ENCODE data around the gene SNAPC2. TPM values are rescaled to one million over a fixed set of nuclear protein-coding genes. Genes with fewer than 3 reads are reported as not detected.

The SNAPC2 gene
- total and polyA plus RNA-seq, 2 of the 13 experiments (the other 11 are each of a cell fraction or from before 2014, with no cell fraction given) = 10.2 to 12.7 TPM

DNA sequence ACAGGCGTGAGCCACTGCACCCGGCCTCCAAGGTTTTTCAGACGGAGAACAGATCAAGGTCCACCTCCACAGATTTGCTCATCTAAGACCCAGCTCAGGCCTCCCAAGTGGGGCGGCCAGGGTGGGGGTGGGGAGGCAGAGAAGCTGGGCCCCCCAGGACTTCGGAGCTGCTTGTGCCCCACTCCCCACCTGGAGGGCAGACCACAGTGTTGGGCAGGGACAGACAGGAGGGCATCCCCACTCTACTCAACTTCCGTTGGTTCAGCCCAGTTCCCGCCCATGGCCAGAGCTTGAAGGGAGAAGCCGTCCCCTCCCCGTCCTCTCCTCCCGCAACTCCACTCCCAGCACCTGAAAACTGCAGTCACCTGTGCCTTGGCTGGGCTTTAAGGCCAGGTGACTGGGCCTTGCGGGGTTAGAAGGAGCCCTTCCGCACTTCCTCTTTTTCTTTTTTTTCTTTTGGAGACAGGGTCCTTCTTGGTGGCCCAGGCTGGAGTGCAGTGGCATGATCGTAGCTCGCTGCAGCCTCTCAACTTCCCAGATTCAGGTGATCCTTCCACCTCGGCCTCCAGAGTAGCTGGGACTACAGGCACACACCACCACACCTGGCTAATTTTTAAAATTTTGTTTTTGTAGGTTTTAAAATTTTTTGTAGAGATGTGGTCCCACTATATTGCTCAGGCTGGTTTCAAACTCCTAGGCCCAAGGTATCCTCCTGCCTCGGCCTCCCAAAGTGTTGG, 32.6 kb upstream of the SNAPC2 start (continued):
- TF ChIP-seq, protein P1, sequence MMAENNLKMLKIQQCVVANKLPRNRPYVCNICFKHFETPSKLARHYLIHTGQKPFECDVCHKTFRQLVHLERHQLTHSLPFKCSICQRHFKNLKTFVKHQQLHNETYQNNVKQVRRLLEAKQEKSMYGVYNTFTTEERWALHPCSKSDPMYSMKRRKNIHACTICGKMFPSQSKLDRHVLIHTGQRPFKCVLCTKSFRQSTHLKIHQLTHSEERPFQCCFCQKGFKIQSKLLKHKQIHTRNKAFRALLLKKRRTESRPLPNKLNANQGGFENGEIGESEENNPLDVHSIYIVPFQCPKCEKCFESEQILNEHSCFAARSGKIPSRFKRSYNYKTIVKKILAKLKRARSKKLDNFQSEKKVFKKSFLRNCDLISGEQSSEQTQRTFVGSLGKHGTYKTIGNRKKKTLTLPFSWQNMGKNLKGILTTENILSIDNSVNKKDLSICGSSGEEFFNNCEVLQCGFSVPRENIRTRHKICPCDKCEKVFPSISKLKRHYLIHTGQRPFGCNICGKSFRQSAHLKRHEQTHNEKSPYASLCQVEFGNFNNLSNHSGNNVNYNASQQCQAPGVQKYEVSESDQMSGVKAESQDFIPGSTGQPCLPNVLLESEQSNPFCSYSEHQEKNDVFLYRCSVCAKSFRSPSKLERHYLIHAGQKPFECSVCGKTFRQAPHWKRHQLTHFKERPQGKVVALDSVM (CRISPR knock-in tag; IDR thresholded peaks at IDR 0.05) = peak; percentile 97
- TF ChIP-seq ZNF552 (CRISPR knock-in tag; IDR thresholded peaks at IDR 0.05; ENCODE audit: borderline replicate concordance) (0 out of 2 replicates have a peak, but pooled peaks have one; percentile 35), ZNF354B (CRISPR knock-in tag; IDR thresholded peaks at IDR 0.05) (no peak), ISL2 (CRISPR knock-in tag; IDR thresholded peaks at IDR 0.05) (0 out of 2 replicates have a peak, but pooled peaks have one; percentile 18), SAFB2 (CRISPR knock-in tag; IDR thresholded peaks at IDR 0.05; ENCODE audit: borderline replicate concordance, low read depth) (no peak), AGO1 (IDR thresholded peaks at IDR 0.05; ENCODE audit: low read depth, low read length, poor library complexity, severe bottlenecking) (no peak), ZNF777 (CRISPR knock-in tag; IDR thresholded peaks at IDR 0.05) (0 out of 2 replicates have a peak, but pooled peaks have one; percentile 37), ZNF543 (CRISPR knock-in tag; IDR thresholded peaks at IDR 0.05) (no peak), ZNF263 (CRISPR knock-in tag; IDR thresholded peaks at IDR 0.05) (no peak), YY1 (IDR thresholded peaks at IDR 0.05; ENCODE audit: insufficient read depth, insufficient replicate concordance, low read depth, low read length) (no peak), ZNF547 (CRISPR knock-in tag; IDR thresholded peaks at IDR 0.05) (peak; percentile 10; the same call in 1 of the 2 replicates), PHF21A (CRISPR knock-in tag; IDR thresholded peaks at IDR 0.05) (0 out of 2 replicates have a peak, but pooled peaks have one; percentile 40)
- TF ChIP-seq, protein P2, sequence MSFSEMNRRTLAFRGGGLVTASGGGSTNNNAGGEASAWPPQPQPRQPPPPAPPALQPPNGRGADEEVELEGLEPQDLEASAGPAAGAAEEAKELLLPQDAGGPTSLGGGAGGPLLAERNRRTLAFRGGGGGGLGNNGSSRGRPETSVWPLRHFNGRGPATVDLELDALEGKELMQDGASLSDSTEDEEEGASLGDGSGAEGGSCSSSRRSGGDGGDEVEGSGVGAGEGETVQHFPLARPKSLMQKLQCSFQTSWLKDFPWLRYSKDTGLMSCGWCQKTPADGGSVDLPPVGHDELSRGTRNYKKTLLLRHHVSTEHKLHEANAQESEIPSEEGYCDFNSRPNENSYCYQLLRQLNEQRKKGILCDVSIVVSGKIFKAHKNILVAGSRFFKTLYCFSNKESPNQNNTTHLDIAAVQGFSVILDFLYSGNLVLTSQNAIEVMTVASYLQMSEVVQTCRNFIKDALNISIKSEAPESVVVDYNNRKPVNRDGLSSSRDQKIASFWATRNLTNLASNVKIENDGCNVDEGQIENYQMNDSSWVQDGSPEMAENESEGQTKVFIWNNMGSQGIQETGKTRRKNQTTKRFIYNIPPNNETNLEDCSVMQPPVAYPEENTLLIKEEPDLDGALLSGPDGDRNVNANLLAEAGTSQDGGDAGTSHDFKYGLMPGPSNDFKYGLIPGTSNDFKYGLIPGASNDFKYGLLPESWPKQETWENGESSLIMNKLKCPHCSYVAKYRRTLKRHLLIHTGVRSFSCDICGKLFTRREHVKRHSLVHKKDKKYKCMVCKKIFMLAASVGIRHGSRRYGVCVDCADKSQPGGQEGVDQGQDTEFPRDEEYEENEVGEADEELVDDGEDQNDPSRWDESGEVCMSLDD (CRISPR knock-in tag; IDR thresholded peaks at IDR 0.05; ENCODE audit: borderline replicate concordance) = no peak
- TF ChIP-seq, protein P3, sequence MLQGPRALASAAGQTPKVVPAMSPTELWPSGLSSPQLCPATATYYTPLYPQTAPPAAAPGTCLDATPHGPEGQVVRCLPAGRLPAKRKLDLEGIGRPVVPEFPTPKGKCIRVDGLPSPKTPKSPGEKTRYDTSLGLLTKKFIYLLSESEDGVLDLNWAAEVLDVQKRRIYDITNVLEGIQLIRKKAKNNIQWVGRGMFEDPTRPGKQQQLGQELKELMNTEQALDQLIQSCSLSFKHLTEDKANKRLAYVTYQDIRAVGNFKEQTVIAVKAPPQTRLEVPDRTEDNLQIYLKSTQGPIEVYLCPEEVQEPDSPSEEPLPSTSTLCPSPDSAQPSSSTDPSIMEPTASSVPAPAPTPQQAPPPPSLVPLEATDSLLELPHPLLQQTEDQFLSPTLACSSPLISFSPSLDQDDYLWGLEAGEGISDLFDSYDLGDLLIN (CRISPR knock-in tag; IDR thresholded peaks at IDR 0.05; ENCODE audit: borderline replicate concordance) = no peak
- TF ChIP-seq, protein P4, sequence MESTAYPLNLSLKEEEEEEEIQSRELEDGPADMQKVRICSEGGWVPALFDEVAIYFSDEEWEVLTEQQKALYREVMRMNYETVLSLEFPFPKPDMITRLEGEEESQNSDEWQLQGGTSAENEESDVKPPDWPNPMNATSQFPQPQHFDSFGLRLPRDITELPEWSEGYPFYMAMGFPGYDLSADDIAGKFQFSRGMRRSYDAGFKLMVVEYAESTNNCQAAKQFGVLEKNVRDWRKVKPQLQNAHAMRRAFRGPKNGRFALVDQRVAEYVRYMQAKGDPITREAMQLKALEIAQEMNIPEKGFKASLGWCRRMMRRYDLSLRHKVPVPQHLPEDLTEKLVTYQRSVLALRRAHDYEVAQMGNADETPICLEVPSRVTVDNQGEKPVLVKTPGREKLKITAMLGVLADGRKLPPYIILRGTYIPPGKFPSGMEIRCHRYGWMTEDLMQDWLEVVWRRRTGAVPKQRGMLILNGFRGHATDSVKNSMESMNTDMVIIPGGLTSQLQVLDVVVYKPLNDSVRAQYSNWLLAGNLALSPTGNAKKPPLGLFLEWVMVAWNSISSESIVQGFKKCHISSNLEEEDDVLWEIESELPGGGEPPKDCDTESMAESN (CRISPR knock-in tag; conservative IDR thresholded peaks at IDR 0.05) = peak; percentile 49; the same call in 1 of the 2 replicates
- TF ChIP-seq, protein P5, sequence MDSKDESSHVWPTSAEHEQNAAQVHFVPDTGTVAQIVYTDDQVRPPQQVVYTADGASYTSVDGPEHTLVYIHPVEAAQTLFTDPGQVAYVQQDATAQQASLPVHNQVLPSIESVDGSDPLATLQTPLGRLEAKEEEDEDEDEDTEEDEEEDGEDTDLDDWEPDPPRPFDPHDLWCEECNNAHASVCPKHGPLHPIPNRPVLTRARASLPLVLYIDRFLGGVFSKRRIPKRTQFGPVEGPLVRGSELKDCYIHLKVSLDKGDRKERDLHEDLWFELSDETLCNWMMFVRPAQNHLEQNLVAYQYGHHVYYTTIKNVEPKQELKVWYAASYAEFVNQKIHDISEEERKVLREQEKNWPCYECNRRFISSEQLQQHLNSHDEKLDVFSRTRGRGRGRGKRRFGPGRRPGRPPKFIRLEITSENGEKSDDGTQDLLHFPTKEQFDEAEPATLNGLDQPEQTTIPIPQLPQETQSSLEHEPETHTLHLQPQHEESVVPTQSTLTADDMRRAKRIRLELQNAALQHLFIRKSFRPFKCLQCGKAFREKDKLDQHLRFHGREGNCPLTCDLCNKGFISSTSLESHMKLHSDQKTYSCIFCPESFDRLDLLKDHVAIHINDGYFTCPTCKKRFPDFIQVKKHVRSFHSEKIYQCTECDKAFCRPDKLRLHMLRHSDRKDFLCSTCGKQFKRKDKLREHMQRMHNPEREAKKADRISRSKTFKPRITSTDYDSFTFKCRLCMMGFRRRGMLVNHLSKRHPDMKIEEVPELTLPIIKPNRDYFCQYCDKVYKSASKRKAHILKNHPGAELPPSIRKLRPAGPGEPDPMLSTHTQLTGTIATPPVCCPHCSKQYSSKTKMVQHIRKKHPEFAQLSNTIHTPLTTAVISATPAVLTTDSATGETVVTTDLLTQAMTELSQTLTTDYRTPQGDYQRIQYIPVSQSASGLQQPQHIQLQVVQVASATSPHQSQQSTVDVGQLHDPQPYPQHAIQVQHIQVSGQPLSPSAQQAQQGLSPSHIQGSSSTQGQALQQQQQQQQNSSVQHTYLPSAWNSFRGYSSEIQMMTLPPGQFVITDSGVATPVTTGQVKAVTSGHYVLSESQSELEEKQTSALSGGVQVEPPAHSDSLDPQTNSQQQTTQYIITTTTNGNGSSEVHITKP (CRISPR knock-in tag; IDR thresholded peaks at IDR 0.05; ENCODE audit: low read depth) = peak; percentile 94
